Brain microvascular endothelial cell (primary cell): ENCODE results near the gene YIF1A.

Experiments
- DNase-seq: peaks from one replicate; pipeline ENCODE4 v3.0.0-alpha.2; 2020
- H3K27ac ChIP-seq: fragments of 250-450 bp; sonication (Bioruptor Pico); 2 replicates; pipeline ENCODE4 v1.5.1; 2020; ENCODE audit warnings: mild to moderate bottlenecking, moderate library complexity
- H3K27me3 ChIP-seq: fragments of 250-450 bp; sonication (Bioruptor Pico); replicated peaks from 2 replicates; pipeline ENCODE4 v1.5.1; 2020; ENCODE audit warnings: mild to moderate bottlenecking
- H3K36me3 ChIP-seq: fragments of 250-450 bp; sonication (Bioruptor Pico); replicated peaks from 2 replicates; pipeline ENCODE4 v1.5.1; 2020; ENCODE audit warnings: mild to moderate bottlenecking
- H3K4me3 ChIP-seq: 2 replicates; pipeline ENCODE4 v1.5.1; 2011; ENCODE audit warnings: low read depth, mild to moderate bottlenecking, control low read depth, low read length, moderate library complexity
- in situ Hi-C: cut with HindIII; loops from 2 replicates; pipeline ENCODE4 v1.10.0; 2017; ENCODE audit warnings: low sequenced_read_pairs, low pct_ligation_motif_present
- TF ChIP-seq, protein P1 (sequence below): IDR thresholded peaks from 2 replicates; pipeline ENCODE4 v1.5.1; 2011; ENCODE audit warnings: low read depth, mild to moderate bottlenecking, moderate library complexity, low read length, control low read depth, inconsistent platforms; ENCODE audit errors: missing control alignments

Gene YIF1A, protein sequence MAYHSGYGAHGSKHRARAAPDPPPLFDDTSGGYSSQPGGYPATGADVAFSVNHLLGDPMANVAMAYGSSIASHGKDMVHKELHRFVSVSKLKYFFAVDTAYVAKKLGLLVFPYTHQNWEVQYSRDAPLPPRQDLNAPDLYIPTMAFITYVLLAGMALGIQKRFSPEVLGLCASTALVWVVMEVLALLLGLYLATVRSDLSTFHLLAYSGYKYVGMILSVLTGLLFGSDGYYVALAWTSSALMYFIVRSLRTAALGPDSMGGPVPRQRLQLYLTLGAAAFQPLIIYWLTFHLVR

GRCh38 chr11:66288671-66289547 lies at the start of gene YIF1A:
Gene YIF1A (minus strand): TSS chr11:66289143. CDS start chr11:66288985, 158 bp downstream.
- peak within 1 kb of the TSS; percentile 97 for H3K27ac ChIP-seq
- in situ Hi-C loops: no loop called here
- peaks cover 19% of the 10 kb centered on the region for H3K27me3 ChIP-seq
- peak; percentile 100 for DNase-seq
- H3K36me3 ChIP-seq: peaks cover 12% of the 10 kb centered on the region
- peak within 1 kb of the TSS; percentile 72 for H3K4me3 ChIP-seq
- TF ChIP-seq, protein P1, sequence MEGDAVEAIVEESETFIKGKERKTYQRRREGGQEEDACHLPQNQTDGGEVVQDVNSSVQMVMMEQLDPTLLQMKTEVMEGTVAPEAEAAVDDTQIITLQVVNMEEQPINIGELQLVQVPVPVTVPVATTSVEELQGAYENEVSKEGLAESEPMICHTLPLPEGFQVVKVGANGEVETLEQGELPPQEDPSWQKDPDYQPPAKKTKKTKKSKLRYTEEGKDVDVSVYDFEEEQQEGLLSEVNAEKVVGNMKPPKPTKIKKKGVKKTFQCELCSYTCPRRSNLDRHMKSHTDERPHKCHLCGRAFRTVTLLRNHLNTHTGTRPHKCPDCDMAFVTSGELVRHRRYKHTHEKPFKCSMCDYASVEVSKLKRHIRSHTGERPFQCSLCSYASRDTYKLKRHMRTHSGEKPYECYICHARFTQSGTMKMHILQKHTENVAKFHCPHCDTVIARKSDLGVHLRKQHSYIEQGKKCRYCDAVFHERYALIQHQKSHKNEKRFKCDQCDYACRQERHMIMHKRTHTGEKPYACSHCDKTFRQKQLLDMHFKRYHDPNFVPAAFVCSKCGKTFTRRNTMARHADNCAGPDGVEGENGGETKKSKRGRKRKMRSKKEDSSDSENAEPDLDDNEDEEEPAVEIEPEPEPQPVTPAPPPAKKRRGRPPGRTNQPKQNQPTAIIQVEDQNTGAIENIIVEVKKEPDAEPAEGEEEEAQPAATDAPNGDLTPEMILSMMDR: no peak

GRCh38 chr11:66337103-66337899 lies 48.4 kb upstream of the YIF1A start:
- no peak overlapping the region for H3K4me3 ChIP-seq
- H3K27me3 ChIP-seq: no peaks in the 10 kb centered on the region
- in situ Hi-C loops: no loop called here
- TF ChIP-seq, protein P1: peak; percentile 6
- DNase-seq: peak; percentile 23
- H3K36me3 ChIP-seq: peaks cover 39% of the 10 kb centered on the region
- H3K27ac ChIP-seq: peak overlapping the region; percentile 97

- Histone ChIP-seq H3K4me3 (peak within 1 kb of the TSS; percentile 76), H3K27me3 (no peaks in the 10 kb centered on the region), H3K36me3 (peaks cover 34% of the 10 kb centered on the region), H3K27ac (peak within 1 kb of the TSS; percentile 97)
- in situ Hi-C loops: no loop called here
- peak; percentile 98 for DNase-seq
- TF ChIP-seq, protein P1: peak; percentile 17
Observed at GRCh38 chr11:66336234-66337102, 47.5 kb upstream of the YIF1A start, which contains the start of gene RIN1. Gene RIN1 (minus strand): TSS chr11:66336434. CDS start chr11:66336402, 32 bp downstream.

- Histone ChIP-seq H3K27me3 (no peaks in the 10 kb centered on the region), H3K27ac (peak overlapping the region; percentile 97), H3K4me3 (peak overlapping the region; percentile 76), H3K36me3 (peaks cover 28% of the 10 kb centered on the region)
- in situ Hi-C loops: no loop called here
- DNase-seq: peak; percentile 62
- TF ChIP-seq, protein P1: peak; percentile 30
Observed at GRCh38 chr11:66335531-66336233, 46.7 kb upstream of the YIF1A start.
